Suprapubic skin (tissue), 3 donors: ENCODE measurements around the gene TMC4.

Source experiments
- CTCF ChIP-seq, 2 donors: fragments of 200-600 bp in 1 of 2; fragments of 450-650 bp in 1 of 2; sonication (generic) in 1 of 2; IDR thresholded peaks; one replicate each; pipeline ENCODE4 v1.5.1; 2016 to 2019; ENCODE audit warnings: antibody characterized with exemption in 2 of 2, mild to moderate bottlenecking in 1 of 2, moderate library complexity in 1 of 2
- POLR2AphosphoS5 ChIP-seq, 3 donors: sonication (generic); formaldehyde crosslinking; IDR thresholded peaks; one replicate each; pipeline ENCODE4 v1.6.1; 2017; ENCODE audit warnings: antibody characterized with exemption in 3 of 3

- TF ChIP-seq CTCF (IDR thresholded peaks at IDR 0.05) (no peak), POLR2AphosphoS5 (IDR thresholded peaks at IDR 0.05) (no peak)
Observed at GRCh38 chr19:54201172-54201701, 28.3 kb upstream of the TMC4 start.
